GM10248 (cell line): ENCODE data around the gene RAC3.

Experiments used
- CTCF ChIA-PET: fragments of 300-600 bp; sonication (Branson Sonifier 250); formaldehyde crosslinking; extraction: SDS; loops from one replicate; lab custom pipeline; 2021; ENCODE audit warnings: antibody characterized with exemption; lab: Yijun Ruan, JAX
- POLR2A ChIA-PET: fragments of 350-650 bp; sonication (Branson Sonifier 250); formaldehyde crosslinking; extraction: SDS; loops from one replicate; lab custom pipeline; 2020; ENCODE audit warnings: antibody characterized with exemption; lab: Yijun Ruan, JAX
- DNase-seq: peaks from one replicate; pipeline ENCODE4 v3.0.0; 2012; ENCODE audit errors: extremely low spot score
- CTCF ChIP-seq: IDR thresholded peaks from 2 replicates; pipeline ENCODE4 v1.5.1; 2012; ENCODE audit warnings: mild to moderate bottlenecking, low read depth; ENCODE audit errors: extremely low read depth, missing control alignments, control extremely low read depth

RAC3 gene

DNA sequence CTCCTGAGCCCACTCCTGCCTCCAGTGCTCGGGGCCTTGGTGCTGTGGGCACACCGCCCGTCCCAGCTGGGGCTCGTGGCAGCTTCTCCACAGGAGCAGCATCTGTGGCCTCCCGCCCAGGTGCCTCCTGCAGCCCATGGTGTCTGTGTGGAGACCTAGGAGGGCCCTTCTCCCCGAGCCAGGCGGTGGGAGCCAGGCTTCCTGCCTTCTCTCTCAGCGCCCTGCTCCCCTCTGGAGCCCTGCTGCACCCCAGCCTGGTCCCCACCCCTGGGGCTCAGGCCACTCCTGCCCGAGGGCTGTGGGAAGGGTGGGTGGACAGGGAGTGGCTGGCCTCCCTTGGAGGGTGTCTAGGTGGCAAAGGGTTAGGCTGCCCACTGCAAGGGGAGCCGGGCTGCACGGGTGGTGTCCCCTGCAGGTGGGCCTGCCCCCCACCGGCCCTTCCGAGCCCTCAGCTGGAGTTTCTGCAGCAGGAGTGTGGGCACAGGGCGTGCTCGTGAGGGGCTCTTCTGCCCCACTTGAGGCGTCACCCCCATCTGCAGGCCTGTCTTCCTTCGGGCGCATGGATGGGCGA is 19.8 kb upstream of the RAC3 start:
- ChIA-PET CTCF (no interaction called here), POLR2A (no interaction called here)
- TF ChIP-seq CTCF: no peak
- no peak for DNase-seq

- POLR2A ChIA-PET: no interaction called here
- CTCF ChIA-PET: interaction anchor here (1.3 to 1.6 kb wide), 2 partner anchors 9 to 53 kb away, joined by 5 to 6 read pairs; no protein-coding TSS in a partner anchor
- DNase-seq: no peak
- TF ChIP-seq CTCF: no peak
Measured at GRCh38 chr17:82012261-82012639, 19.2 kb upstream of the RAC3 start.

- DNase-seq: no peak
- CTCF ChIA-PET: interaction anchor here (1.3 to 1.6 kb wide), 2 partner anchors 9 to 53 kb away, joined by 5 to 6 read pairs; no protein-coding TSS in a partner anchor
- POLR2A ChIA-PET: no interaction called here
- TF ChIP-seq CTCF: no peak
Measured at GRCh38 chr17:82012640-82013295, 18.7 kb upstream of the RAC3 start.

GRCh38 chr17:82013341-82013740 is 18.1 kb upstream of the RAC3 start:
- ChIA-PET CTCF (interaction anchor here (1.3 to 1.6 kb wide), 2 partner anchors 8 to 54 kb away, joined by 5 to 6 read pairs; no protein-coding TSS in a partner anchor), POLR2A (no interaction called here)
- no peak for TF ChIP-seq CTCF
- no peak for DNase-seq

GRCh38 chr17:82013772-82014321 is 17.6 kb upstream of the RAC3 start:
- ChIA-PET POLR2A (no interaction called here), CTCF (interaction anchor here (1.3 to 10.6 kb wide), 3 partner anchors 8 to 54 kb away, joined by 5 to 106 read pairs (median 6); partner anchors contain the start of gene NOTUM)
- no peak for DNase-seq
- TF ChIP-seq CTCF: no peak

DNA sequence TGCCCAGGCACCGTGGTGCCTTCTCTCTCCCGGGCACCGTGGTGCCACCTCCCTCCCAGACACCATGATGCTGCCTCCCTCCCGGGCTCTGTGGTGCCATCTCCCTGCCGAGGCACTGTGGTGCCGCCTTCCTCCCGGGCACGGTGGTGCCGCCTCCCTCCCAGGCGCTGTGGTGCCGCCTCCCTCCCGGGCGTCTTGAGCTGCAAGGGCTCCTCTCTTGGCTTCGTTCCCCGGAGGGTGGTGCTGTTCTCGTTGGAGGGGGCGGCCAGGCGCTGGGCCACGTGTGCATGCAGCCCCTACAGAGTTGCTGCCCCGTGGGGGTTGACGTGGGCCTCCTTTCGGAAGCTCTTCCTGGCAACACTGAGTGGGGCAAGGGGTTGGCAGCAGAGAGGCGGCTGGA is 17.0 kb upstream of the RAC3 start:
- CTCF ChIA-PET: interaction anchor here (0.8 to 10.6 kb wide), 2 partner anchors 23 to 54 kb away, joined by 4 to 106 read pairs; partner anchors contain the start of genes DCXR and NOTUM
- no peak for TF ChIP-seq CTCF
- POLR2A ChIA-PET: interaction anchor here (0.6 kb wide), 1 partner anchor 514 kb away, joined by 7 read pairs; no protein-coding TSS in a partner anchor
- no peak for DNase-seq
